ENCODE data around the gene EFCAB14.

Gene EFCAB14

DNA sequence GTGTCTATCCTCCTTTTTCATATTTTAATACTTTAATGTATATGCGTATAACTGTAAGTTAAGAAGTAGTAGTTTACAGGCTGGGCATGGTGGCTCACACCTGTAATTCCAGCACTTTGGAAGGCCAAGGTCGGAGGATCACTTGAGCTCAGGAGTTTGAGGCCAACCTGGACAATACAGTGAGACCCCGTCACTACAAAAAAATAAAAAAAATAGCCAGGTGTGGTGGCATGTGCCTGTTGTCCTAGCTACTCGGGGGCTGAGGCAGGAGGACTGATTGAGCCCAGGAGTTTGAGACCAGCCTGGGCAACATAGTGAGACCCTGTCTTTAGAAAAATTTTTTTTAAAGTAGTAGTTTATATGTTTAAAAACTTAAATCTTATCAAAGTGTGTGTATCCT lies 73.1 kb downstream of the EFCAB14 start:
- no peaks in the 10 kb centered on the region for H4K20me1 ChIP-seq (ENCODE audit: insufficient read depth, low read length)
- no peaks in the 10 kb centered on the region for H3K4me1 ChIP-seq (ENCODE audit: insufficient read depth, low read length, severe bottlenecking)
- H3K36me3 ChIP-seq (ENCODE audit: insufficient read depth, low read length): peaks cover 28% of the 10 kb centered on the region
- H3K4me3 ChIP-seq (ENCODE audit: low read depth, low read length, poor library complexity, severe bottlenecking): no peak overlapping the region
- H3K9me2 ChIP-seq (ENCODE audit: low read depth, low read length): no peaks in the 10 kb centered on the region
- no peaks in the 10 kb centered on the region for H3K27me3 ChIP-seq (ENCODE audit: insufficient read depth, low read length)
- no peak overlapping the region for H3K4me2 ChIP-seq (ENCODE audit: low read length)
- no peaks in the 10 kb centered on the region for H3K79me2 ChIP-seq (ENCODE audit: insufficient read depth, low read length)
- H2AFZ ChIP-seq (ENCODE audit: low read length): no peak overlapping the region
- H3K9me3 ChIP-seq (ENCODE audit: low read length): peaks cover 9% of the 10 kb centered on the region; the same call in 1 of the 2 replicates
- TF ChIP-seq, protein P1, sequence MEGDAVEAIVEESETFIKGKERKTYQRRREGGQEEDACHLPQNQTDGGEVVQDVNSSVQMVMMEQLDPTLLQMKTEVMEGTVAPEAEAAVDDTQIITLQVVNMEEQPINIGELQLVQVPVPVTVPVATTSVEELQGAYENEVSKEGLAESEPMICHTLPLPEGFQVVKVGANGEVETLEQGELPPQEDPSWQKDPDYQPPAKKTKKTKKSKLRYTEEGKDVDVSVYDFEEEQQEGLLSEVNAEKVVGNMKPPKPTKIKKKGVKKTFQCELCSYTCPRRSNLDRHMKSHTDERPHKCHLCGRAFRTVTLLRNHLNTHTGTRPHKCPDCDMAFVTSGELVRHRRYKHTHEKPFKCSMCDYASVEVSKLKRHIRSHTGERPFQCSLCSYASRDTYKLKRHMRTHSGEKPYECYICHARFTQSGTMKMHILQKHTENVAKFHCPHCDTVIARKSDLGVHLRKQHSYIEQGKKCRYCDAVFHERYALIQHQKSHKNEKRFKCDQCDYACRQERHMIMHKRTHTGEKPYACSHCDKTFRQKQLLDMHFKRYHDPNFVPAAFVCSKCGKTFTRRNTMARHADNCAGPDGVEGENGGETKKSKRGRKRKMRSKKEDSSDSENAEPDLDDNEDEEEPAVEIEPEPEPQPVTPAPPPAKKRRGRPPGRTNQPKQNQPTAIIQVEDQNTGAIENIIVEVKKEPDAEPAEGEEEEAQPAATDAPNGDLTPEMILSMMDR (IDR thresholded peaks at IDR 0.05; ENCODE audit: low read length): no peak
- no peak overlapping the region for H3K27ac ChIP-seq (ENCODE audit: low read depth, low read length, poor library complexity, severe bottlenecking)
- H3K9ac ChIP-seq (ENCODE audit: low read length): no peak overlapping the region
- peaks cover 3% of the 10 kb centered on the region; the same call in 1 of the 2 replicates for H3F3A ChIP-seq (ENCODE audit: insufficient read depth, low read length)

DNA sequence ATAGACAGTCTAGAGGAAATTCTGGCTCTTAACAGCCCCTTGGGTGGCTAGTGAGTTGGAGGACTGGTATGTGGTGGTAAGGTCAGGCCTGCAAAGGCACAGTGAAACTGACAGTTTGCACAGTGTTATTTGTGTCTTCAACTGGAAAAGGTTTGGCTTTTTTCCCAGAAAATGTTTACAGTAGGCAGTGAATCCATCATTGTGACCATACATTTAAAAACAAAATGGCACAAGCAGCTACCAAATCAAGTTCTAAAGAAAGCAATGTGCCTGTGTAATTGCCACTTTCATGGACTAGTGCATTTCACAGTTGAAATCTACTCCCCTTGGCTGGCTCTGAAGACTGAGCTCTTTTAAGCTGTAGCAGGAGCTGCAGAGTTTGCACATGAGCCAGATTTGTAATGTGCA lies 75.5 kb downstream of the EFCAB14 start:
- Histone ChIP-seq H3K9me2 (ENCODE audit: low read depth, low read length) (no peaks in the 10 kb centered on the region), H3K9me3 (ENCODE audit: low read length) (no peaks in the 10 kb centered on the region), H3K36me3 (ENCODE audit: insufficient read depth, low read length) (peaks cover 10% of the 10 kb centered on the region), H4K20me1 (ENCODE audit: insufficient read depth, low read length) (no peaks in the 10 kb centered on the region), H3K4me3 (ENCODE audit: low read depth, low read length, poor library complexity, severe bottlenecking) (no peak overlapping the region), H3K27me3 (ENCODE audit: insufficient read depth, low read length) (no peaks in the 10 kb centered on the region), H3K9ac (ENCODE audit: low read length) (no peak overlapping the region), H2AFZ (ENCODE audit: low read length) (no peak overlapping the region), H3K4me2 (ENCODE audit: low read length) (no peak overlapping the region), H3K79me2 (ENCODE audit: insufficient read depth, low read length) (no peaks in the 10 kb centered on the region), H3F3A (ENCODE audit: insufficient read depth, low read length) (peaks cover 3% of the 10 kb centered on the region; the same call in 1 of the 2 replicates), H3K27ac (ENCODE audit: low read depth, low read length, poor library complexity, severe bottlenecking) (no peak overlapping the region), H3K4me1 (ENCODE audit: insufficient read depth, low read length, severe bottlenecking) (no peaks in the 10 kb centered on the region)
- no peak for TF ChIP-seq EZH2 (IDR thresholded peaks at IDR 0.05; ENCODE audit: borderline replicate concordance, low read length)
- TF ChIP-seq, protein P1 (IDR thresholded peaks at IDR 0.05; ENCODE audit: low read length): no peak

DNA sequence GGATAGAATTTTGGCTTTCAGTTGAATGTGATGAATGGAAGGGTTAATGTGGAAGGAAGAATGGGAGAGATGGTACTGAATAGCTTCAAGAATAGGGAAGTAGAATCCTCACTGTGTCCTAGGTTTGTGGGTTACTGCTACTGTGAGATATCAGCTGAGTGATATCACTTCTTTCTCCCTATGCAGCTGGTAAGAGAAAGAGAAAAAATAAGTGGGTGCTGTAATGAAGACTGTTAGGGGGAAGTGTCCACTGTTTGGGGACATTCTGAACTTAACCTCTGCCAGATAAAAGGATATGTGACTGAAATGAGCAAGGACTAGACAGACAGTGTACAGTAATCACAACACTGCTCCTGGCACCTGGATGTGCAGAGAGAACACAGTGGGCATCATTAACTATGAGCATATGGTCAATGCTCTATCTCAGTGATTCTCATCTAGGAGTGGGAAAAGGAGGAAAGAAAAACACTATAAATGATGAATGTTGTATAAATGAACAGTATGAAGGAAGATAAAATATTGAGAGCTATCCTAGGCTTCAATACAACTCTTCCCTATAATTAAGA lies 76.7 kb downstream of the EFCAB14 start:
- H2AFZ ChIP-seq (ENCODE audit: low read length): no peak overlapping the region
- no peaks in the 10 kb centered on the region for H3K79me2 ChIP-seq (ENCODE audit: insufficient read depth, low read length)
- TF ChIP-seq EZH2 (IDR thresholded peaks at IDR 0.05; ENCODE audit: borderline replicate concordance, low read length): no peak
- TF ChIP-seq, protein P1 (IDR thresholded peaks at IDR 0.05; ENCODE audit: low read length): no peak
- no peak overlapping the region for H3K27ac ChIP-seq (ENCODE audit: low read depth, low read length, poor library complexity, severe bottlenecking)
- H3K36me3 ChIP-seq (ENCODE audit: insufficient read depth, low read length): peaks cover 5% of the 10 kb centered on the region; the same call in 1 of the 2 replicates
- no peak overlapping the region for H3K4me2 ChIP-seq (ENCODE audit: low read length)
- no peaks in the 10 kb centered on the region for H3K4me1 ChIP-seq (ENCODE audit: insufficient read depth, low read length, severe bottlenecking)
- no peaks in the 10 kb centered on the region for H3K9me3 ChIP-seq (ENCODE audit: low read length)
- H3K9ac ChIP-seq (ENCODE audit: low read length): no peak overlapping the region
- no peaks in the 10 kb centered on the region for H3K27me3 ChIP-seq (ENCODE audit: insufficient read depth, low read length)
- no peaks in the 10 kb centered on the region for H3K9me2 ChIP-seq (ENCODE audit: low read depth, low read length)
- H4K20me1 ChIP-seq (ENCODE audit: insufficient read depth, low read length): no peaks in the 10 kb centered on the region
- H3K4me3 ChIP-seq (ENCODE audit: low read depth, low read length, poor library complexity, severe bottlenecking): no peak overlapping the region
- peaks cover 3% of the 10 kb centered on the region; the same call in 1 of the 2 replicates for H3F3A ChIP-seq (ENCODE audit: insufficient read depth, low read length)

All from OCI-LY1 (cell line).